ENCODE data around the gene KRT79.
"Not testable (repeated sequence)": the region's sequence is repeated elsewhere in the genome, so short reads cannot be mapped to it uniquely, and the experiment has no call there.

The KRT79 gene

DNA sequence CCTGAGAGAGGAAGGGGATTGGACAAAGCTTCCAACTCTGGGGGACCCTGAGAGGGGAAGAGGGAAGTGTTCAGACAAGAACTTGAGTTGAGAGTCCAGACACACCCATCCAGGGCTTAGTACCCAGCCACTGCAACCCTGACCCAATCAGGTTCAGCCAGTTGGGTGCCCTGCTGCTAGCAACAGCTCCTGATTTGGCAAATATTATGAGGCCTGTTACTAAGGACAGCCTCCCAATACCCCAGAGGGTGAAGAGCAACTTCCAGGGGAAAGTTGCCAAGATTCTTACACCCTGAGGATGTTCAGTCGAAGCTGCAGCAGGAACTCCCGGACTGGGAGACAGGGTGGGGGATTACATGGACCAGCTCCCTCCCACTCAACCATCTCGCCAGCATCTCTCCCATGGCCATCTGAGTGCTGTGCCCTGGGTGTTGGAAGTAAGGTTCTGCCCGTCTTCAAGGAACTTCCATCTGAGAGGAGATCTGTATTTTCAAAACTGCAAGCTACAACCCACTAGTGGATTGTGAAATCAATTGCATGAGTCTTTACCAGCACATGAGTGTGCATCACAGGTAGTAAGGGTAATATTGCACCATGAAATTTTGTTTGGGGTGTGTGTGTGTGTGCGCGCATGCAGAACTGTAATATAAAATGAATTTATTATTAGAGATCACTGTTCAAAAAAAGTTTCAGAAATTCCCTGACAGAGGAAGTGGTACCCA lies 26.2 kb upstream of the KRT79 start:
- DNase-seq = no peak

DNA sequence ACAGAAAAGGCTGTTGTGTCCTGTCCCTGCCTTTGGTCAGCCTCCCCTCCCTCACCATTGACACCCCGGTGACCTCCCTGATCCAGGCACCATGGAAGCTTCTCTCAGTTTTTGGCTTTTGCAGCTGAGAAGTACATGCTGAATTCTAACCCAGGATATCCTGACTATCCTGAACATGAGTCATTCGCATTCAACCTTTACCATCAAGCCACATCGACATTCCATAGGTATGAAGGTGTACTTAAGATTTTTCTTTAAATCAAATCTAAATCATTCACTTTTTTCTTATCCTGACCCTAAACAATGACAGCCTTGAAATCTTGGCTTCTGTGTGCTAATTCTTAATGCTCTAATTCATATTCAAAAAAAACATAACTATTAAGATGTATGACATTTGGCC lies 23.4 kb upstream of the KRT79 start:
- no peak for DNase-seq

DNA sequence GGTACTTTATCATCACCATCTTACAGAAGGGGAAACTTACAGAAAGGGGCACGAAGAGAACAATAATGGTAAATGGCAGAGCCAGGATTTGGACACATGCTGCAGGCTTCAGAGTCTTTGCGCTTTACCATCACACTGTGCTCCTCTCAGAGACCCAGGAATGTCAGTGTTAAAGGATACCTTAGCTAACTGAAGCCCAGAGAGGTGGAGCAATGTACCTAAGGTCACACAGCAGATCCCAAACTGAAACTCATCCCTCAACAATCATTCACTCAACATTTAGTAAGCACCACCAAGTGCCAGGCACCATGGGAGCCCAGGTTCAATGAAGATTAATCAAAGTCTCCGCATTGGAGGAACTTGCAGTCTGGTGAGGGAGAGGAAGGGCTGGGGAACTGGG lies 22.7 kb upstream of the KRT79 start:
- DNase-seq = no peak

DNA sequence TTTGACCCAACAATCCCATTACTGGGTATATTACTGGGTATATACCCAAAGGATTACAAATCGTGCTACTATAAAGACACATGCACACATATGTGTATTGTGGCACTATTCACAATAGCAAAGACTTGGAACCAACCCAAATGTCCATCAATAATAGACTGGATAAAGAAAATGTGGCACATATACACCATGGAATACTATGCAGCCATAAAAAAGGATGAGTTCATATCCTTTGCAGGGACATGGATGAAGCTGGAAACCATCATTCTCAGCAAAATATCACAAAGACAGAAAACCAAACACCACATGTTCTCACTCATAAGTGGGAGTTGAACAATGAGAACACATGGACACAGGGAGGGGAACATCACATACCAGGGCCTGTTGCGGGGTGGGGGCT lies 22.0 kb upstream of the KRT79 start:
- DNase-seq = not testable (repeated sequence)

DNA sequence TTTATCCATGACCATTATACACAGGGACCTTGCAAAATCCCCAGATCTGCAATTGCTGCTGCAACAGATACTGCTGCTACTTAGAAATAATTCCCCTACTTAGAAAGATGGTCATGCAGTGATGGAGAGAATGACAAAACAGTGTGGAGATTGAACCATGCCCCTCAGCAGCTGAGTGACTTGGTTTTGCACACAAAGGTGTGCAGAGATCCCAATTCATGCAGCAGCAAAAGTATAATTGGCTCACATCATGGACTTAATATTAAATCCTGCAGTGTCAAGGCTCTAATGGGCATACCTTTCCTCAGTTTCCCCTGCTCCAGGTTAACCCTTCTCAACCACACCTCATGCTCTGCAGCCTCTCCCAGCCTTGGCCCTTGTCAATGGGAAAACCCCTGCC lies 17.7 kb upstream of the KRT79 start:
- no peak for DNase-seq

DNA sequence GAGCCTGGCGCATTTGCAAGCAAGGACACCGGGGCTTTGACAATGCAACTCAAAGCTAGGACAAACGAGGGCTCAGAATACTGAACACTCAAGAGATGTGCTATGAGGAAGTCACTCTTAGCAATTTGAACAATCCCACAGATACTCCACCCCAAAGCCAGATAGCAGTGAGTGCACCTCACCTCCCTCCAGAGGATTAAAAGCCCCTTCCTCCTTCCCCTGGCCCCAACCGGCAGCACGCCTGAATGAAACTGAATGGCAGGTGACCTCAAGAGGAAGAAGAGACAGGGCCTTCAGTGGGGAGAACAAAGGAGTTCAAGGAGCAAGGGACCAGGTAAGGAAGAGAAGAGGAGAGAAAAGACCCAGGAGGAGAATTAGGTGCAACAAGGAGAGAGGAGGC lies 16.6 kb upstream of the KRT79 start:
- DNase-seq = no peak

DNA sequence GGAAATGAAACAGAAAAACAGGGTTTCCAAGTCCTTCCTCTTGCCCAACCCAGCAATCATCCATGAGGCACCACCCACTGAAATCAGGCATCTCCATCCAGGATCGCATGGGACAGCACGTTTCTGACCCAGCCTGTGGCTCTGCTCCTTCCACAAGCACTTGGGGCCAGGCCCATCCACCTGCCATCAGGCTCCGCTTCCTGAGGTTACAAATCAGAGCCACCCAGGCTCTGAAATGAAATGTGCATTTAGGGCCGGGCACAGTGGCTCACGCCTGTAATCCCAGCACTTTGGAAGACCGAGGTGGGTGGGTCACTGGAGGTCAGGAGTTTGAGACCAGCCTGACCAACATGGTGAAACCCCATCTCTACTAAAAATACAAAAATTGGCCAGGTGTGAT lies 15.4 kb upstream of the KRT79 start:
- no peak for DNase-seq

DNA sequence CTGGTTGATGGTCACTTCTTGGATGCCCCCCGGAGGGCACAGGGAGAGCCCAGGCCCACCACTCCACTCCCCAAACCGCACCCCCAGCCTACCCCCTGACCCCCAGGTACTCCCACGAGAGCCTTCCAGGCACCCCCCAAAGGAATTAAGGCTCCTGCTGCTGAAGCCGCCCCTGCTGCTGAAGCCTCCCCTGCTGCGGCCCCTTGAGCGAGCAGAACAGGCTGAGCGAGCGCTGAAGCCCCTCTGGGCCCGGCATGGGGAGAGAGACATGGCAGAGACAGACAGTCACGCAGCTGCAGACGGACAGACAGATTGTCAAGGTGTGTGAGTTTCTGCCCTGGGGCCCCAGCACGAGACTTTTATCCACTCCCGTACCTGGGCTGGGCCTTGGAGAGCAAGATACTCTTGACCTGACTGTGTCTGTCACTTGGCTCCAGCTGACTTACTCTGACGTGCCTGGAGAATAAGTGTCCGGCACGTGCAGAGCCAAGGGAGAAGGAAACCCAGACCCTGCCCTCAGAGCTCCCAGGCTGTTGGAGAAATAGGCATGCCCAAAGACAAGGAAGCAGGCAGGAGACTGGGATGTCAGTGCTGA lies 14.6 kb upstream of the KRT79 start, which contains the start of gene KRT78:
Gene KRT78 (minus strand): TSS at position 334 of the 595 bp plus-strand sequence. CDS start 64 bp downstream, at position 270.
- no peak for DNase-seq

DNA sequence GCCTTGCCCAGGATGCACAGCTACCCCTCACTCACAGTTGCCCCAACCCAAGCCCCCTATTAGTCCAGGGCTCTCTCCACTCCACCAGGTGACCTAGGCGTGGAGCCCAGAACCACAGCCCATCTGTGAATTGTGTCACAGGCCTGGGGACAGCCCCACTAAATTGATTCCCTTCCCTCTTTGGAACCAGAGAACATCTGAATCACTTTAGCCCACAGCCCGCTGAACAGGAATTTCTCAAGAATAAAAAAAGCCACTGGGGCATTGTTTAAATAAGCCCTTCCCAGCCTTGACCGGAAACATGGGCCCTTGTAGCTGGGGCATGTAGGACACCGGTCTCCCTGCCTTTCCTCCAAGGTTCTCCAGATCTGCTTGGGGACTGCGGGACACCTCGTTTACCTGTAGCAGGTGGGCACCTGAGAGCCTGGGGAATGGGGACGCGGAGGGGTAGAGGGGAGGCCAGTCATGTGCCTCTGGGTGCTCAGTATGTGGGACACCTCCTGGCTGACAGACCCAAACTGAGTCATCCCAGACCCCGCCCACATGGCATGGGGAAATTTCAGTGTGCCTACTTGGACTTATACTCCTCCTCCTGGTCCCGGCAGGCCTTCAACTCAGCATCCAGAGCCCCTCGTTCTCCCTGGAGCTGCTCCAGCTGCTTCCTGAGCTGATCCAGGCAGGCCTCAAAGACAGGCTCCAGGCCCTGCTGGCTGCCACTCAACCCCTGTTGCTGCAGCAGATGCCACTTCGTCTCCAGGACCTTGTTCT lies 13.4 kb upstream of the KRT79 start:
- DNase-seq = no peak

DNA sequence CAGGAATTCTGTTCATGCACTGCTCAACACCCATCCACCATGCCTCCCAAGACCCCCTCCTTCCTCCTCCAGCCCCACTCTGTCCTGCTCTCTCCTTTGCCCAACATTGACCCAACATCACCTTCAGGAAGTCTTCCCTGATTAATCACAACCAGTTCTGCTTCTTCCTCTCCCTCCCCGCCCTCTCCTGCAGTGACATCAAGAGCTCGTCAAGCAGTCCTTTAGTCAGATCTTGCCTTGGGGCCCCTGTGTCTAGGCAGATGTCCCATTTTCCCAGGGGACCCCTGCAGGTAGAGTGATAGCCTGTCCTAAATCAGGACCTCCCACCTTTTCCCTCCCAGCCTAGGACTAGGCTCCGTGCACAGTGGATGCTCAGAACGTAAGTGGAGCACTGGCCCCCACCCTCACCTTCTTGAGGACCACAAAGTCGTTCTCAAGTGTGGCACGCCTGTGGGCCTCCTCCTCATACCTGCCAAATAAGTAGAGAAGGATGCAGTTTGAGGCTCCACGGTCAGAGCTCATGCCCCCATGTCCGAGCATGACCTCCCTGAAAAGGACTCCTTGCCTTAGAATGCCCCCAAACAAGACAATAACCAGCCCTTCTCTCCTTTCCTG lies 12.4 kb upstream of the KRT79 start:
- DNase-seq = no peak

DNA sequence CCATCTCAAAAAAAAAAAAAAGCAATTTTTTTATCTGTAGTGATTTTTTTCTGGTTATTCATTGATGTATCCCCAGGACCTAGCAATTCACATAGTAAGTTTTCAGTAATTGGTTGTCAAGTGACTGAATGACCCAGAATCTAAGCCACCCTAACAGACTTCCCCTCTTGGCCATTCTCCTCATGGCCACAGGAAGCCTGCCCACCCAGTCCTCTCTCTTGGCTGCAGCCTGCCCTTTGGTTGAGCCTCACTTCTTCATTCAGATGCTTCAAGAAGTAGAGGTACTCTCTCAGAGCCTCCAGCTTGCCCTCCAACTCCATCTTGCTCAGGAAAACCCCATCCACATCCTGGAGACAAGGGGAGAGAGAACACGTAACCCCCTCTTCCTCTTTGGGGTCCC lies 11.8 kb upstream of the KRT79 start:
- DNase-seq = no peak

DNA sequence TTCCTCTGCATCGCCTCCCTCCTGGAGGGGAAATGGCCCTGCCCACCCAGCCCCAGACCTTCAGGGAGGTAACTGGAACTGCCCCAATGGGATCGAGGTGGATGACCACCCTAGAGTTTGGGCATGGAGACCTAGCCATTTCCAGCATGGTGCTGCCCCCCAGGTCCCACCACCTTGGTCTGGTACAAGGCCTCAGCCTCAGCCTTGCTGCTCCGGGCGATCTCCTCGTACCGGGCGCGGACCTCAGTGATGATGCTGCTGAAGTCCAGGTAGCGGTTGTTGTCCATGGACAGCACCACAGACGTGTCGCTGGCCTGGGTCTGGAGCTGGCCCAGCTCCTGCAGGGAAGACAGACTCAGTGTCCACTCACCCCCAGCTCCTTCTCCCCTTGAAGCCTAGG lies 10.3 kb upstream of the KRT79 start:
- no peak for DNase-seq

DNA sequence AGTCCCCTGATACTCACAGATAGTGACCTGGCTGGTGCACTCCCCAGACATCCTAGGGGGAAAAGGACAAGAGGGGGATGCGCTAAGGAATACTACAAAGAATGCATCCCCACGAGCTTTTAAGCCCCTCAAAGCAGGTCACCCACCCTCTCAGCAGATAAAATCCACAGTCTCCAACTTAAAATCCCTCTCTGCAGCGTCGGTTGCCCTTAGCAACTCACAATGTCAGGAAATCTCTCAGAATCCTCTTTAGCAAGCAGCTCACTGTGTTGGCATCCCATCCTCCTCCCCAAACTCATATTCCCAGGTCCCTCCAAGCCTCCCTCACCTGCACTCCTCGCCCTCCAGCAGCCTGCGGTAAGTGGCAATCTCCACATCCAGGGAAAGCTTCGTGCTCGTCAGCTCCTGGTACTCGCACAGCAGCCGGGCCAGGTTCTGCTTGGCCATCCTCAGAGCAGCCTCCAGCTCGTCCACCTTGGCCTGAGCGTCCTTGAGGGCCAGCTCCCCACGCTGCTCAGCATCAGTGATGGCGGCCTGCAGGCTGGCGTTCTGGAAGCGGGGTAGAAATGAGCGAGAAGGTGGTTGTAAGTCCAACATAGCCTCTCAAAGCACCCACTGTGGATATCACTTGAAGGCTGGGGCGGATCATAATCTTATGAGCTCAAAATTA lies 5.5 kb upstream of the KRT79 start:
- DNase-seq = no peak

DNA sequence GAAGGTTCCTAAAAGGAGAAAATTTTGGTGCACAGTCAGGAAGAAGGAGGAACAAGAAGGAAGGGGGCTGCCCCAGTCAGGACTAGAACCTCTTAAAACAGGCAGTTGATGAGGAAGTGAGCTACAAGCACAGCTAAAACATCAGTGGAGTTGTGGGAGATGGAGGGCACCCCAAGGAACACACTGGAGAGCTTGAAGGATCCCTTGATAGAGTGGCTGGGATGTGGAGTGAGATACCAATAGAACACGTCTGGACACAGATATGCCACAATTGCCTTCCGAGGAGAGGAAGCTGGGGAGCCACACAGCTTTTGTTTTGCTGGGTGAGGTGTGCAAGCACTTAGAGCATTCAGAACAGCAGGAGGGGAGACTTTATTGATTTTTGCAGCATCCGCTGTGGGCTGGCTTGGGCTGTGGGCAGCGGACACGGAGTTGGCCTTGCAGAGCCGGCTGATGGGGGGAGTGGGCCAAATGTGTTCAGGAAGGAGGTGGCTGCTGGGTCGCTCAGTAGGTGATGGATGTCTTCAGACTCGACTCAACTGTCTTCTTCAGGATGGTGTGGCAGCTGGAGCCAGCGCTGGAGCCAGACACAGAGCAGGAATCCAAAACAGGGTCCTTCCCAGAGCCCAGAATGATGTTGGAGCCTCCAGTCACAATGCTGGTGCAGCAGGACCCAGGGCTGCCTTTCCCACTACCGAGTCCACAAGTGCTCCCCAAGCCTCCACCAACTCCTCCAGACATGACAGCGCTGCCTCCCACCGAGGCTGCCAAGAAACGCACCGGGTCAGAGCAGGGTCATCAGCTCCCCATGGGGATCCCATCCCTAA lies 4.7 kb upstream of the KRT79 start:
- no peak for DNase-seq

DNA sequence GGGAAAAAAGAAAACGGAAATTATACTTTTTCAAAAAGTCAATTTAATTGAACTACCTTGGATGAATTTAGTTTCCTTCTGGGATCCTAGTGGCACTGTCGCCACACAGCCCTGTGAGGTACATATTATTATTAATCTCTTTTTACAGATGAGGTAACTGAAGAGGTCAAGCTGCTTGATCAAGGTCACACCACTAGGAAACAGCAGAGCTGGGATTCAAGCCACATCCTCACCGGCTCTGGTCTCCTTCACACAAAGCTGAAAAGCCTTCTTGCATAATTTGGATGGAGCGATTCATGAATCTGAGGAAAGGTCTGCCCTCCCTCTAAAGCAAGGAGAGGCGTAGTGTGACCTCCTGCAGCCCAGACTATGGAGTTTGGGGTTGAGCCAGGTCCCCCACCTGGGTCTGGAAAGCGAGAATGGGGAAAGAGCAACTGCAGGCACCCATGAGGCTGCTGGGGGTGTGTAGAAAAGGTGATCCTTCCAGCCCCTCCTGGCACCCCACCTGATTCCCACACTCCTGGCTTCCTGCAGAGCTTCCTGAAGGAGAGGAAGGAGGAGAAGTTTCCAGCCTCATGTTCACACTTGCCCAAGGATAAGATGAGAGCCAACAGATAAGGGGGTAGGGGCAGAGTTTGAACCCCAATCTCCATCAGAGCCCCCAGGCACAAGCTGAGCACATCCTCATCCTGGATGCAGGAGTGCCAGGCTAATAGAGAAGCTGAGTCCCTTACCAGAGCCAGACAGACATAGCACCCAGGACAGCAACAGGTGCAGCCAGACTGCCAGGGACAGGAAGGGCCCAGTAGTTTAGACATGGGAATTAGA lies 3.9 kb upstream of the KRT79 start:
- DNase-seq = no peak

DNA sequence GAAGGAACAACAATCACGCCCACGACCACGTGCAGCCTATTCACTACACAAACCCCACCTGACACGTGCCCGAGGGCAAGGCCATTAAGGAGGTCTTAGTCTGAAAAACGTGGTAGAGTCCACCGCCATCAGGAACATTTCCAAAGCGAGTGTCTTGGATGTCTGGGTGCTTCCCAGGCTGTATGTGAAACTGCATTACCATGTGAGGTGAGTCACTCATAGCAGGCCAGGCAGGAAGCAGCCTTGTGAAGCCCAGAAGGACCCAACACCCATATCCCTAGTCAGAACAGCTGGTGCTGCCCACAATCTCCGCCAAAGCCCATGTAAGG lies 3.3 kb upstream of the KRT79 start:
- DNase-seq = no peak

DNA sequence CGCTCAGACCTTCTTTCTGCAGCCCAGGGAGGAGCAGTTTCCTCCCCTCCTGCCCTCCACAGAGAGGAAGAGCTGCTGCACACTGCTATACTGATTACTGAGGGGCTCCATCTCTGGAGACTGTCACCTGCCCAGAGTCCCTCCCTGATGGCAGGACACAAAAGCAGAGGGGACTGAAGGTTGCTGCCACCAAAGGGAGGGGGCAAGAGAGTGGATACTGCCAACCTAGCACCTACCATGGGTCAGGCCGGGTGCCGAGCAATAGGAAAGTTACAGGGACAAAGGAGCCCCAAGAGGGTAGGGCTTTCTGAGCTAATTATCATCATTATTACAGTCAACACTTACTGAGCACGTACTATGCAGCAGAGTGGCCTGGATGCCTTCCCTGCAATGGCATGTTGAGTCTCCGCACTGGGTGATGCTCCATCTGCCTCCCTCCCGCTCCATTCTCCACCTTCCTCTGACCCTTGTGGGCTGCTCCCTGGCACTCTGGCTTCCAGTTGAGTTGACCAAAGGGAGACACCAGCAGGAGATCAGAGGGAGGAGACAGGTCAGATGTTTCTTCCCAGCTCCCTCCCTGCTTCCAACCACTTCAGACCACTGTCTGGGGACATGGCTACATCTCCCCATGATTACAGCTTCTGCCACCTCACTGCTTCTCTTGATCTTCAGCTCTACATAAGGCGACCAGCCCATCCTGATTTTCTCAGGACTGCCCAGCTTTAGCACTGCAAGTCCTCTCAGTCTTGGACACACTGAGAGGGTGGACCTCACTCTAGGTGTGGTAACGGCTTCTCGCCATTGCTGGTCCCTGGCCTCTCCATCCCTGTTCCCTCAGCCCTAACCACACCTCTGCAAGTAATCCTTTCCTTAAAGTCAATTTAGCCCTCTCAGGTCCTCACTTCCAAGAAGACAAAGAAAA lies 2.6 kb upstream of the KRT79 start:
- DNase-seq = no peak

DNA sequence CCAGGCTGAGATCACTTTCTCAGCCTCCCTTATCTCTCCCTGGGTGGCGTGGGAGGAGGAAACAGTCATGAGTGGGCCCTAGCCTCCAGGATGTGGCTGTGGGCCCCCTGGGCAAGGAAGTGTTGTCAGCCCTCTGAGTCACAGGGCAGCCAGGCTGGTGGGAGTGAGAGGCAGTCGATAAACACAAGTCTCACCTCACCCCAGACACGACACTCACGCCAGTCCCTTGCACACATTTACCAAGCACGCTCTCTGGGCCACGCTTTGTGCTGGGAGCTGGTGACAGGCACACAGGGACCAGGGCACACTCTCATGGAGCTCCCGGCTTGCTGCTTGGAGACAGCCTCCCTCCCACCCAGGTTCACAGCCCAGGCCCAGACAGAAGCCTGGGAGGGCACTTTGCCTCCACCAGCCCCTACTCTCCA lies 1.9 kb upstream of the KRT79 start:
- DNase-seq = peak; percentile 75

DNA sequence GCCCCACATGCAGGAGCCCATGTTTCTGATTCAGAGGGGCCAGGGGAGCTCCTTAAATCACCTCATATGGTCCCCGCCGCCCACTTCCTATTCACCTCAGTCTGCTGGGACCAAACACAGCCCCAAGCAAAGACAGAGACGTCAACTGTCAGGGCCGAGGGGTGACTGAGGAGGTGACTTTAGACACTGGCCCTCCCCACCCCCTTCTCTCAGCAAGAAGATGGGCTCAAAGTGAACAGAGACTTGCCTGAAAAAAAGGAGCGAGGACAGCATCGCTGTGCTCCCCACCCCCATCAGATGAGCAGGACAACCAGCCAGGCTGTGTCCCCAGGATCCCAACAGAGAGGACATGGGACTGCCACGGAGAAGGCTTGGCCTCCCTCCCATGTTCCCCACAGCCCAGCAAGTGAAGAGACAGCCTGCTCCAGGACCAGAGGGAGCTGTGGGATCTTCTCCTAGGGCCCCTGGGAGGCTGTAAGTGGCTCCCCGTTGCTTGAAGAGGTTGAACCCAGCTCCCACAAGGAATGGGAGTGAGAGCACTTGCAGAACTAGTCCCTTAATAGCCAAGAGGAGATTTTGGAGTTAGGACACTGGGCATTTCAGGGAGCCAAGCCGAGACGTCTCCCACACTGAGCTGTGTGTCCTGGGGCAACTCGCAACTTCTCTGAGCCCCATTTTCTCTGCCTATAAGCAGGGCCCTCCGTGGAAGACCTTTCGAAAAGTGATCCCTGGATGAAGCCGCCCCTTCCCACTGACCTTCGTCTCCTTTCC lies 1.3 kb upstream of the KRT79 start:
- DNase-seq = no peak

DNA sequence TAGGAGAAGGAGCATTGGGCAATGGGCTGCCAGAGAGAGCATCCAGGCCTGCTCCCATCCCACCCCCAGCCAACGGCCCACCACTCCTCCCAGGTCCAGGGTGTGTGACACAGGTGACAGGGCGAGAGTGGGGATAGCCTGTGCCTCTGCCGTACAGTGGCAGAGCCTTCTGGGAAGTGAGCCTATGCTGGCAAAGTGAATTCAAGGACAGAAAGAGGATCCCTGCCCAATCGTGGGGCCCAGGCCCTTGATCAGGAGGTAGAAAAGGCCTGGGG lies 553 bp upstream of the KRT79 start:
- DNase-seq = no peak
